DMS153 (cell line): Measurements from ENCODE around the gene LRRC45.

Source experiments
- DNase-seq: peaks from one replicate; lab custom pipeline; 2025; lab: John Stamatoyannopoulos, UW

The LRRC45 gene

DNA sequence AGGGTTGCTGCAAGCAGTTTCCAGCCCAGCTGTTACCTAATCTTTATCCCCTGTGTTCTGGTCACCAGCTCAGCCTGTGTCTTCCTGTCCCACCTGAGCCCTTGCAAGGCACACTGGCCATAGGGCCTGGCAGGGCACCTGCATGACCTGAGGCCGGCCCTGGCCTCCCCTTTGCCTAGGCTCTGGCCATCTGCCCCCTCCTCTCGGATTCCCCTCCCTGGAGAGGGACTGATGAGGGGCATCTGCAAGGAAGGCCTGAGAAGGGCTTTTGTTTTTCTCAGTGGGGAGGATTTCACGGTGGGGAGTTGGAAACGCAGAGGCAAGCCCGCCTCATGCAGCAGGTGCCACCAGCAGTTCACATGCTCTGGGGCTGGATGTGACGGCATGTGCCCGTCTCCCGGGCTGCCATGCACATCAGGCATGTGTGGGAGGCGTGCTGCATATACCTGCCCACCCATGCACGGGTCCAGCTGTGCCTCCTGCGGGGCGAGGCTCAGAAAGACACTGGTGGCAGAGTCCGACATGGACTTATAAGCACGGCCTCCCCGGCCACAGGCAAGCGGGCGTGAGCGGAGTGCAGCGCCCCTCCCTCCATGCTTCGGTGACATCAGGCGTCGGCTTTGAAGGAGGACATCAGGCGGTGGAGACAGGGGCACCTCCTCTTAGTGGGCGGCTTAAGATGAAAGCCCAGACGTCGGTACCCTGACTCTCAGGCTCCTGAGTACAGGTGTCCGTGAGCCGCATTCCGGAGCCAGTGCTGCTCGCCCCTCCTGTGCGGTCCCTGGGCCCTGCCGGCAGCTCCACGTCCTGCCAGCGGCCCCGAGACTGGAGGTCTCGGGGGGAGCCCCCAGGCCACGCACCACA is 29.1 kb upstream of the LRRC45 start:
- no peak for DNase-seq

DNA sequence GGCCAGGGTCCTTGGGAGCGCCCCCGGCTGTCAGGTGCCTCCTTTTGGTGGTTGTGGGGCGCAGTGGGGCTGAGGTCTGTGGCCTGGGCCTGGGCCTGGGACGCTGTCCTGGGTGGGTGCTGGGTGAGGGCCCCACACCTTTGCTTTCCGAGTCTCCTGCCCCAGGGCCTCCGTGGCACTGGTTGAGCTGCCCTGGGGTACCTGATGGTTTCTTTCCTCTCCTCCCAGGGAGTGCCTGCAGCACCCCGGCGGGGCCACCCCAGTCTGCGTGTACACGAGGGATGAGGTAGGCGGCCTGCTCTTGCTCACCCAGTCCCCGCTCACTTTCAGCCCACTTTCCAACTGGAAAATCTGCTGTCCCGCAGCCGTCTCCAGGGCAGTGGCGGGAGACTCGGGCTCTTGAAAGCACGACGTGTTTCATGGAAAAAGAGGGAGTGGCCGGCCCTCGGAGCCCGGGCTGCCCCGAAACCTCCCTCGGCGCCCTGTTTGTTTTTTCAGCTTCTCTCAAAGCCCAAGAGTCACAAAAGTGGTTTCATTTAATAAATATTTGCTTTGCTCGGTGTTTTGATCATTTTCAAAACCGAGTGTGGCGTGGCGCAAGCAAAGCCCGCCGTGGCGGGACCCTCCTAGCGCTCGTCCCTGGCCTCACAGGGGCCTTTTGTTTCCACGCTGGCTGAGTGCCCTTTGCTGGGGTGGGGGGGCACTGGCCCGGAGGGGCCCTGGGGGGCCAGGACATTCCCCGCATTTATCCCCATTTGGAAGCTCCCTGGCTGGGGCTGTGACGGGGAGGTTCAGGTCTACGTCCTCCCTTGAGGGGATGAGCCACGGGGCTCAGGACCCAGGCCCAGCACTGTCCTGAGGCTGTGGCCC is 28.3 kb upstream of the LRRC45 start:
- DNase-seq: peak; percentile 10

GRCh38 chr17:81995463-81996231 is 27.5 kb upstream of the LRRC45 start:
- DNase-seq: no peak

DNA sequence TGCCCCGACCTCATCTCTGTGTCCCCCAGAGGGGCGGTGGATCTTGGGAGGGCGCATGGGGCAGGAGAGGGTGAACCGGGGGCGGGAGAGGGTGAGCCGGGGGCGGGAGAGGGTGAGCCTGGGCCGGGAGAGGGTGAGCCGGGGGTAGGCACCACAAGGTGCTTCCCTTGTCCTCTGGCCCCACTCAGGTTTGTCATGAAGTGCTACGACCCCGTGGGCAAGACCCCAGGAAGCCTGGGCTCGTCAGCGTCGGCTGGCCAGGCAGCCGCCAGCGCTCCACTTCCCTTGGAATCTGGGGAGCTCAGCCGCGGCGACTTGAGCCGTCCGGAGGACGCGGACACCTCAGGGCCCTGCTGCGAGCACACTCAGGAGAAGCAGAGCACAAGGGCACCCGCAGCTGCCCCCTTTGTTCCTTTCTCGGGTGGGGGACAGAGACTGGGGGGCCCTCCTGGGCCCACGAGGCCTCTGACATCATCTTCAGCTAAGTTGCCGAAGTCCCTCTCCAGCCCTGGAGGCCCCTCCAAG is 26.8 kb upstream of the LRRC45 start:
- no peak for DNase-seq

DNA sequence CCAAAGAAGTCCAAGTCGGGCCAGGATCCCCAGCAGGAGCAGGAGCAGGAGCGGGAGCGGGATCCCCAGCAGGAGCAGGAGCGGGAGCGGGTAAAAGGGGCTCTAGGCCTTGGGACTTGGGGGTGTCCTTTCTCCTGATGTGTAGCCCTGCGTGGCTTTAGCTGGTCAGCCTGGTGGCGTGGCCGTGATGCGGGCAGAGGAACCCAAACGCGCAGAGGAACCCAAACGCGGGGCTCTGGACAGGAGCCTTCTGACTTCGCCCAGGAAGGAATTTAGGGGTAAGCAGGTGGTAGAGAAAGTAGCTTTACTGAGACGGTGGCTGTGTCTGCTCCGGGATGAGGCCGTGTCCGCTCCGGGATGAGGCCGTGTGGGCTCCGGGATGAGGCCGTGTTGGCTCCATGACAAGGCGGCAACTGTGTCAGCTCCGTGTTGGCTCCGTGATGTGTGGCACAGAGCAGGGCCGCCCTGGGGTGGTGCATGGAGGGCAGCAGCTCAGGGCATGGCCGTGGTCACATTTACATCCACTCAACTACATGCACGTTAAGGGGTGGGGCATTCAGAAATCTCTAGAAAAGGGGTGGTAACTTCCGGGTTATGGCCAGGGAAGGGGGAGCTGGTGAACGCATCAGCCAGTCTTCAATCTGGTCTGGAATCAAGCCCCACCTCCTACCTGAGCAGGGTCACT is 26.2 kb upstream of the LRRC45 start:
- DNase-seq: no peak

GRCh38 chr17:81998212-81998611 is 24.9 kb upstream of the LRRC45 start:
- no peak for DNase-seq

GRCh38 chr17:81998691-81999438 is 24.2 kb upstream of the LRRC45 start:
- no peak for DNase-seq

GRCh38 chr17:81999587-81999975 is 23.5 kb upstream of the LRRC45 start:
- no peak for DNase-seq

DNA sequence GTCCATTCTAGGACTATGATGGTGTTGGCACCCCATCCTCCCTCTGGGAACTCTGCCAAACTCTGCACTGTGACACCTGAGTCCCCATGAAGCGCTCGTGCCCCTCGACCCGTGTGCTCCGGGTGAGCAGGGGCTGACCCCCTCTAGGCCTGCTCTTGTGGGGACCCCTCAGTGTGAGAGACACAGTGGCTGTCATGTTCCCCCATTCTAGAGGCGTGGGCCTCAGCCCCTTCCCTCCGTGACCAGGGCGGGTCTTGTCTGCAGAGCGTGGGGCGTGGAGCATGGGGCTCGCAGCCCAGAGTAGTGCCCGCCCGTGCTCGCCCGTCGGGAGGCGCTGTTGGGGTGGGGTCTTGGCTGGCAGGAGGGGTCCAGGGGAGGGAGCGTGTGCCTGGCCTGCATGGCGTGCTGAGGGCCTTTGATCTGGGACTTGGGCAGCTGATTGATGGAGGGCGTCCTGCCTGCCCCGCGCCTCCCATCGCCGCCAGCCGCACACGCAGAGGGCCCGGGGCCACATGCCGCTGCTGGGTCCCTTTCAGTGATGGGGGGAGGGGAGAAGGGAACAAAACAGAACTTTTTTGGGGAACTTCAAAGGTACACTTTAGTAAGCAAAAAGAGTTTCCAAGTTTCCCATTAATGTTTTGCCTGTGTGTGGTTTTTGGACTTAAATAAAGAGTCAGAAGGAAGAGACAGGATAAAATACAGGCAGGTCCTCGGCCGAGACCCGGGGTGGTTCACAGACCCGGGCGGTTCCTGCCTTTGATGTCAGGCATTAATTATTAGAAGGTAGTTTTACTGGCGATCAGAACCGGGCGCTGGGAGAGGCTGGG is 22.9 kb upstream of the LRRC45 start:
- no peak for DNase-seq

GRCh38 chr17:82000803-82001570 is 22.1 kb upstream of the LRRC45 start:
- no peak for DNase-seq

DNA sequence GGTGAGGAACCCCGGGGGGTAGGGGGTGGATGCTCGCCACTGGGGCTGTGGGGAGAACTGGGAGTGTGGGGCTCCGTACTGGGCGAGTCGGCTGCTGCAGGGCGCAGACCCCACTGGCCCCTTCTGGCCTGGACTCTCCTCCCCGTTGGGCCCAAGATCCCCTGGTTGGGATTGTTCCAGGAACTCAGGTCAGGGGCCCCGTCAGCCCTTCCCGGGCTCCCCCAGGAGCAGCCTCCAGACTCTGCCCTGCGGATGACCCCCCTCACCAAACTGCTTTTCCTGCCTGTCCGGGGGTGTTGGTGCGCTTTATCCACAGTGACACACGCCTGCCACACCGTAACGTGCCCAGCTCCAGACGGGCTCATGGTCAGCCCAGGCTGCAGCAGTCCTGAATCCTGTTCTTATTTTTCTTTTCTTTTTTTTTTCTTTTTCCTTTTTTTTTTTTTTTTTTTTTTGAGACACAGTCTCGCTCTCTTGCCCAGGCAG is 21.5 kb upstream of the LRRC45 start:
- DNase-seq: no peak

GRCh38 chr17:82003411-82004381 is 19.4 kb upstream of the LRRC45 start:
- no peak for DNase-seq

DNA sequence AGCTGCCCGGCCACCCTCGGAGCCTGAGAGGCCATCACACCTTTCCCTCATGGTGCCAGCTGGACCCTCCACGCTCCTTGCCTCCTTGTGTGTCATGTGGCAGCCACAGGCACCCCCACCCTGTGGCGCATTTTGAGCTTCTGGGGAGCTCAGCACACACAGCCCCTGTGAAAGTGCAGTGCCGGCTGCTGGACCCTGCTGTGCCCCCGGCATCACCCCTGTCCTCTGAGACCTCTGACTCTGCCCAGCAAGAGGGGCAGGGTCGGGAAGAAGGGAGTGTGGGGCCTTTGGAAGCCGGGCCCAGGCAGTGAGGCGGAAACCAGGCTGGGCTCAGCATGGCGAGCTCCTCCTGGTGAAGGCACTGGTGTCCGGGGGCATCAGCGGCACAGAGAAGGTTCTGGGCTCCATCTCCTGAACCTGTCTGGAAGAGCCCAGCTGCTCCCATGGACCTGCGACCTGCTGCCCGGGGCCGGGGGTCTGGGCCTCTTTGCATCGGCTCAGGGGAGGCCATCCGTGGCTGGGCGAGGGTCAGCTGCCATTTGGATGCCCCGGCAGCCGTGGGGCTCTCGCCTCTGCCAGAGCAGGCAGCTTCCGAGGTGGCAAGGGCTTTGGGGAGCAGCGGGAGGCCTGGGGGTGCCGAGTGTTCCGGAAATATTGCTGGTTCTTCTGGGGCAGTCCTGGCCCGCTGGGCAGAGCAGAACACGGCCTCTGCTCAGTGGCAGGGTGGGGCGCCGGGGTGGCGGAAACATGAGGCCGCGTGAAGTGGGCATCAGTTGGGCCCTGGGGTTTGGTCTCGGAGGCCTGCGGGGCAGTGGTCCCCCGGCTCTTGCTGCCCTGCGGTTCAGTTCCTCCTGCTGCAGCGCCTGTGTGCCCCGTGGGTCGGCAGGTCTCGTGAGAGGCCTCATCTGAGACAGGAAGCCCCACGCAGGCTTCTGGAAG is 18.3 kb upstream of the LRRC45 start:
- DNase-seq: no peak

DNA sequence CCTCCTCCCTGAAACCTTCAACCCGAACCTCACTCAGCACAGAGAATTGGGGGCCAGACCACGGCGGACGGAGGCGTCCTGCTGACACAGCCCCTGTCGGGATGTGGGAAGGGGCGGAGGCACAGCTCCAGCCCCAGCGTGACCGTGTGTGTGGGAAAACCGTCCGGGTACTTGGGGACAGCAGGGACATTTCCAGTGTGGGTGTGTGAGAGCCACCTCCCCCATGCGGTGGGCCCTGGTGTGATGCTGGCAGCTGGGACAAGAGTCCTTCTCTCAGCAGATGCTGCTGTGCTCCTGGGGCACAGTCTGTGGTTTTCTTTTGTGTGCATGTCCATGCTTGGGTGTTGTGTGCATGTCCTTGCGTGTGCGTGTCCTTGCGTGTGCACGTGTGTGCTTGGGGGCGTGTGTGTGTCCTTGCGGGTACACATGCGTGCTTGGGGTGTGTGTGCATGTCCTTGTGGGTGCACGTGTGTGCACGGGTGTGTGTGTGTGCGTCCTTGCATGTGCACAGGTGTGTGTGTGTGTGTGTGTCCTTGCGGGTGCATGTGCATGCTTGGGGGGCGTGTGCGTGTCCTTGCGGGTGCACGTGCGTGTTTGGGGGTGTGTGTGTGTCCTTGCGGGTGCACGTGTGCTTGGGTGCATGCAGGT is 17.3 kb upstream of the LRRC45 start:
- no peak for DNase-seq

DNA sequence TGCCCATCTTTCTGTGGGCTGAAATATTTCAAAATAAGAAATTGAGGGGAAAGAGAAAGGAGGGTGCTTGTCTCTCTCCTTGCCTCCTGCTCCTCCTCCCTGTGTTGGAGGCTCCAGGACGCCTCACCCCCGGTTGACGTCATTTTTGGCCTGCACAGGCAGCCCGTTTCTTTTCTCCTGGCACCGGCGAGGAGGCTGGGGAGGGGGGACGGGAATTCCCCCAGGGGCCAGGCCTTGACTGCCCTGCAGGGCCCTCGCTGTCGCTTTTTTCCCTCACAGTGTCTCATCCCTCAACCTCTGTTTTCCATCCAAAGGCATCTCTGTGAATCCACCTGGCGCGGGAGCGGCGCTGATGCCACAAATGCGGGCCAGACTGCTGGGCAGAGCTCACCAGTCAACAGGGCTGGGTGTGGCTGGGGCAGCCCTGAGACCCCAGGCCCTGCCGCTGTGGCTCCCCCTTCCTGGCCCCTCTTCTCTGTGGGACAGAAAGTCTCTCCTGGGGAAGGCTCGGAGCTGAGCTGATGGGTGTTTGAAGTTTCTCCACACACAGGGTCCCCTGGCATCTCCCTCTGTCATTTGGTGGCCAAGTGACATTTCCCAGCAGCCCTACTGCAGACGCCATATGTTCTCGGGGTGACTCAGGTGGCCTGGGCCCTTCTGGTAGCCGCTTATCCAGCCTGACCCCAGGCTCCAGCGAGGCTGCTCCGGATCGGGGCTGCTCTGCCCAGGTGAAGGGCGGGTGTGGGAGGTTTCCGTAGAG is 16.5 kb upstream of the LRRC45 start:
- no peak for DNase-seq

- DNase-seq: no peak
Measured at GRCh38 chr17:82007228-82007494, 15.9 kb upstream of the LRRC45 start.
